Esophagus muscularis mucosa (tissue), 4 donors: ENCODE data around the gene OBSCN.

Source experiments
- EP300 ChIP-seq: sonication (generic); formaldehyde crosslinking; IDR thresholded peaks from one replicate; pipeline ENCODE4 v1.6.1; 2017; ENCODE audit warnings: antibody characterized with exemption
- POLR2A ChIP-seq: fragments of 450-650 bp; IDR thresholded peaks from one replicate; pipeline ENCODE4 v1.6.1; 2017; ENCODE audit warnings: antibody characterized with exemption, moderate library complexity, mild to moderate bottlenecking, low read depth
- POLR2AphosphoS5 ChIP-seq, 2 donors: sonication (generic); formaldehyde crosslinking; IDR thresholded peaks; one replicate each; pipeline ENCODE4 v1.6.1; 2017; ENCODE audit warnings: antibody characterized with exemption in 2 of 2
- TF ChIP-seq, protein P1 (sequence below), 3 experiments: fragments of 200-600 bp in 2 of 3; fragments of 450-650 bp in 1 of 3; sonication (generic) in 2 of 3; IDR thresholded peaks; one replicate each; pipeline ENCODE4 v1.5.1; 2017 to 2019; ENCODE audit warnings: antibody characterized with exemption in 3 of 3, mild to moderate bottlenecking in 2 of 3, moderate library complexity in 1 of 3

DNA sequence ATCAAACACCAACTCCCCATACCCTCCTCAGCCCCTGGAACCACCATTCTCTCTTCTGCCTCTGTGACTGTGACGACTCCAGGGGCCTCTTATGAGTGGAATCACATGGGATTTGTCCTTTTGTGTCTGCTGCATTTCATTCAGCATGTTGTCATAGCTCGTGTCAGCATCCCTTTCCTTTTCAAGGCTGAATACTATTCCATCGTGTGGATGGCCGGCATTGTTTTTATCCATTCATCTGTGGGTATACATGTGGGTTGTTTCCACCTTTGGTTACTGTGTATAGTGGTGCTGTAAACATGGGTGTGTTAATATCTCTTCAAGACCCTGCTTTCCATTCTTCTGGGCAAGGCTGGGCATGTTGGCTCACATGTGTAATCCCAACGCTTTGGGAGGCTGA is 17.1 kb upstream of the OBSCN start:
- TF ChIP-seq POLR2A (no peak), EP300 (no peak), POLR2AphosphoS5 (IDR thresholded peaks at IDR 0.05) (no peak)
- TF ChIP-seq, protein P1, sequence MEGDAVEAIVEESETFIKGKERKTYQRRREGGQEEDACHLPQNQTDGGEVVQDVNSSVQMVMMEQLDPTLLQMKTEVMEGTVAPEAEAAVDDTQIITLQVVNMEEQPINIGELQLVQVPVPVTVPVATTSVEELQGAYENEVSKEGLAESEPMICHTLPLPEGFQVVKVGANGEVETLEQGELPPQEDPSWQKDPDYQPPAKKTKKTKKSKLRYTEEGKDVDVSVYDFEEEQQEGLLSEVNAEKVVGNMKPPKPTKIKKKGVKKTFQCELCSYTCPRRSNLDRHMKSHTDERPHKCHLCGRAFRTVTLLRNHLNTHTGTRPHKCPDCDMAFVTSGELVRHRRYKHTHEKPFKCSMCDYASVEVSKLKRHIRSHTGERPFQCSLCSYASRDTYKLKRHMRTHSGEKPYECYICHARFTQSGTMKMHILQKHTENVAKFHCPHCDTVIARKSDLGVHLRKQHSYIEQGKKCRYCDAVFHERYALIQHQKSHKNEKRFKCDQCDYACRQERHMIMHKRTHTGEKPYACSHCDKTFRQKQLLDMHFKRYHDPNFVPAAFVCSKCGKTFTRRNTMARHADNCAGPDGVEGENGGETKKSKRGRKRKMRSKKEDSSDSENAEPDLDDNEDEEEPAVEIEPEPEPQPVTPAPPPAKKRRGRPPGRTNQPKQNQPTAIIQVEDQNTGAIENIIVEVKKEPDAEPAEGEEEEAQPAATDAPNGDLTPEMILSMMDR (IDR thresholded peaks at IDR 0.05), result no peak
